GM12878 (cell line): ENCODE data around the gene HHAT.

Experiments
- CTCF ChIP-seq, 3 experiments: IDR thresholded peaks in 2 of 3; conservative IDR thresholded peaks in 1 of 3; 2 replicates each; pipeline ENCODE4 v1.5.1; 2011; ENCODE audit warnings: low read depth in 3 of 3, low read length in 3 of 3, mild to moderate bottlenecking in 3 of 3, control low read depth in 2 of 3, moderate library complexity in 2 of 3, inconsistent platforms in 1 of 3, mixed read lengths in 1 of 3; ENCODE audit not compliant: control insufficient read depth in 2 of 3, insufficient read depth in 1 of 3; ENCODE audit errors: extremely low read depth in 1 of 3
- EZH2 ChIP-seq: IDR thresholded peaks from 2 replicates; pipeline ENCODE4 v1.6.1; 2012; ENCODE audit warnings: low read depth, mild to moderate bottlenecking, control low read depth, inconsistent platforms, low read length, borderline replicate concordance; ENCODE audit not compliant: control insufficient read depth
- HDAC6 ChIP-seq: fragments of 200-600 bp; sonication (generic); IDR thresholded peaks from one replicate; pipeline ENCODE4 v1.8.0; 2017; ENCODE audit warnings: antibody characterized with exemption; ENCODE audit not compliant: unreplicated experiment
- MAX ChIP-seq: IDR thresholded peaks from 2 replicates; pipeline ENCODE4 v1.6.1; 2012; ENCODE audit warnings: low read depth, low read length, improper control_type of control experiment
- MXI1 ChIP-seq: fragments of 150-350 bp; IDR thresholded peaks from 2 replicates; pipeline ENCODE4 v1.6.1; 2011; ENCODE audit warnings: low read depth, mild to moderate bottlenecking, inconsistent platforms, low read length, improper control_type of control experiment
- NFXL1 ChIP-seq: fragments of 450-650 bp; IDR thresholded peaks from 2 replicates; pipeline ENCODE4 v1.6.1; 2017; ENCODE audit warnings: antibody characterized with exemption, mild to moderate bottlenecking, borderline replicate concordance
- ZNF274 ChIP-seq: IDR thresholded peaks from one replicate; pipeline ENCODE4 v1.8.0; 2011; ENCODE audit not compliant: insufficient read length, insufficient read depth
- ZNF384 ChIP-seq: IDR thresholded peaks from 2 replicates; pipeline ENCODE4 v1.6.1; 2012; ENCODE audit warnings: low read depth, mild to moderate bottlenecking, low read length, improper control_type of control experiment, borderline replicate concordance

- no peak for TF ChIP-seq MAX
- TF ChIP-seq NFXL1, result no peak
- TF ChIP-seq ZNF384, result no peak
- TF ChIP-seq ZNF274, result no peak
- no peak for TF ChIP-seq CTCF (IDR thresholded peaks at IDR 0.05 in 2 of 3, conservative IDR thresholded peaks at IDR 0.05 in 1 of 3; ENCODE audit: control insufficient read depth in 2 of 3, extremely low read depth in 1 of 3, insufficient read depth in 1 of 3, low read depth in 3 of 3, low read length in 3 of 3)
- TF ChIP-seq HDAC6, result no peak
- no peak for TF ChIP-seq EZH2
- TF ChIP-seq MXI1, result no peak
These were observed 29.9 kb downstream of the HHAT start for GRCh38 chr1:210358626-210359025.
